ENCODE measurements around the gene THAP4.

THAP4 gene

DNA sequence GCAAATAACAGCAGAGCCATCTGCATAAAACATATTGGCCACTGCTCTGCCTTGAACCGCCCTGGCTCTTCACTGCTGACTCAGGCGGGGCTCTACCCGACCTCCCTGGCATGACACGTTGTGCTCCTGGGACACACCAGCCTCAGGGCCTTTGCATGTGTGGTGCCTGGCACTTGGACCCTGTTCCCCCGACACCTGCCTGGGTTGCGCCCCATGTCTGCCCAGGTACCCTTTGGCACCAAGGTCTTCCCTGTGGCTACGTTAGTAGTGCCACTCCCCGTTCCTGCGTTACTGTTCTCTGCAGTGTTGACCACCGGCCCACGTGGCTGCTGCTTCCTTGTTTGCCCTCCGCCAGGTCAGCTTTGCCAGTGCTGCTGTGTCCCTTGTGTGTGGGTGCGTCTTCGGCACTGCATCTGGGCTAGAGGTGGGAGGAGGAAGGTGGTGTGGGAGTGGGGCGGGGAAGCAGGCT, 20.9 kb upstream of the THAP4 start:
- Histone ChIP-seq H3K79me2 (ENCODE audit: insufficient read depth, low read length) (peaks cover 7% of the 10 kb centered on the region; the same call in 1 of the 2 replicates), H3K9ac (ENCODE audit: low read depth, low read length) (no peak overlapping the region), H4K20me1 (ENCODE audit: insufficient read depth, low read length) (peaks cover 21% of the 10 kb centered on the region), H3K36me3 (ENCODE audit: insufficient read depth, low read length) (peaks cover 89% of the 10 kb centered on the region), H3K27ac (ENCODE audit: low read length) (no peak overlapping the region), H3K4me3 (ENCODE audit: low read depth in 1 of 2, low read length in 2 of 2) (no peak overlapping the region), H3K4me1 (ENCODE audit: insufficient read depth, low read length) (no peaks in the 10 kb centered on the region), H2AFZ (ENCODE audit: low read depth, low read length) (no peak overlapping the region), H3K4me2 (ENCODE audit: insufficient read depth, low read length) (no peak overlapping the region), H3K27me3 (ENCODE audit: insufficient read depth, low read length, poor library complexity) (no peaks in the 10 kb centered on the region), H3K9me3 (ENCODE audit: insufficient read depth, low read length, severe bottlenecking) (no peaks in the 10 kb centered on the region)
- DNase-seq (no peak), ATAC-seq (ENCODE audit: insufficient read depth, low read depth) (no peak)
- TF ChIP-seq EZH2 (IDR thresholded peaks at IDR 0.05; ENCODE audit: borderline replicate concordance, low read depth, low read length, severe bottlenecking): no peak
- TF ChIP-seq, protein P1, sequence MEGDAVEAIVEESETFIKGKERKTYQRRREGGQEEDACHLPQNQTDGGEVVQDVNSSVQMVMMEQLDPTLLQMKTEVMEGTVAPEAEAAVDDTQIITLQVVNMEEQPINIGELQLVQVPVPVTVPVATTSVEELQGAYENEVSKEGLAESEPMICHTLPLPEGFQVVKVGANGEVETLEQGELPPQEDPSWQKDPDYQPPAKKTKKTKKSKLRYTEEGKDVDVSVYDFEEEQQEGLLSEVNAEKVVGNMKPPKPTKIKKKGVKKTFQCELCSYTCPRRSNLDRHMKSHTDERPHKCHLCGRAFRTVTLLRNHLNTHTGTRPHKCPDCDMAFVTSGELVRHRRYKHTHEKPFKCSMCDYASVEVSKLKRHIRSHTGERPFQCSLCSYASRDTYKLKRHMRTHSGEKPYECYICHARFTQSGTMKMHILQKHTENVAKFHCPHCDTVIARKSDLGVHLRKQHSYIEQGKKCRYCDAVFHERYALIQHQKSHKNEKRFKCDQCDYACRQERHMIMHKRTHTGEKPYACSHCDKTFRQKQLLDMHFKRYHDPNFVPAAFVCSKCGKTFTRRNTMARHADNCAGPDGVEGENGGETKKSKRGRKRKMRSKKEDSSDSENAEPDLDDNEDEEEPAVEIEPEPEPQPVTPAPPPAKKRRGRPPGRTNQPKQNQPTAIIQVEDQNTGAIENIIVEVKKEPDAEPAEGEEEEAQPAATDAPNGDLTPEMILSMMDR (IDR thresholded peaks at IDR 0.05; ENCODE audit: borderline replicate concordance, extremely low read depth, low read length, poor library complexity, severe bottlenecking): no peak

DNA sequence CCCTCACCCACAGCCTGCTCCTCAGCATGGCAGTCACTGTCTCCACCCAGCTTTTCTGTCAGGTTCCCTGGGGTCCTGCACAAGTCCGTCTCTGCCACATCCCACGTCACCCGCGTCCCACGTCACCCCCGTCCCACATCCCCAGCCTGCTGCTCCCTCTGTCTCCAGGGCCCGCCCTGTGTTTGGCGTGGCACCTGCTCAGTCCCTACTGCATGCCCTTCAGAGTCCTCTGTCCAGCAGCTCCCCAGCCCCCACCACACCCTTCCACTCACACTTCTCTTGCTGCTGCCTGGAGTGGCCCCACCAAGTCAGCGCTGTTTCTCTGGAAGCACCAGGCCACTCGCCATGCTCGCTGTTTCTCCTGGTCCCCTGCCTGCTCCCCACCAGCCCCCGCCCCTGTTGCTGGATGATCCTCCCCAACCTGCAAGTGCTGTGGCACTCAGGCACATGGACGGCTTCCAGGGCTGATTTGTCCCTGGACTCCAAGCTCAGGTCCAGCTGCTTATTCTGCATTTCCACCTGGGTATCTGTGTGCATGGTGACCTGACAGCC, 19.3 kb upstream of the THAP4 start:
- no peak for ATAC-seq (ENCODE audit: insufficient read depth, low read depth)
- Histone ChIP-seq H3K27me3 (ENCODE audit: insufficient read depth, low read length, poor library complexity) (no peaks in the 10 kb centered on the region), H4K20me1 (ENCODE audit: insufficient read depth, low read length) (peaks cover 35% of the 10 kb centered on the region), H3K9me3 (ENCODE audit: insufficient read depth, low read length, severe bottlenecking) (no peaks in the 10 kb centered on the region), H2AFZ (ENCODE audit: low read depth, low read length) (no peak overlapping the region), H3K79me2 (ENCODE audit: insufficient read depth, low read length) (peaks cover 22% of the 10 kb centered on the region), H3K4me3 (ENCODE audit: low read depth in 1 of 2, low read length in 2 of 2) (no peak overlapping the region), H3K36me3 (ENCODE audit: insufficient read depth, low read length) (peaks cover 95% of the 10 kb centered on the region), H3K27ac (ENCODE audit: low read length) (no peak overlapping the region), H3K4me2 (ENCODE audit: insufficient read depth, low read length) (no peak overlapping the region), H3K9ac (ENCODE audit: low read depth, low read length) (no peak overlapping the region), H3K4me1 (ENCODE audit: insufficient read depth, low read length) (no peaks in the 10 kb centered on the region)
- TF ChIP-seq EZH2 (IDR thresholded peaks at IDR 0.05; ENCODE audit: borderline replicate concordance, low read depth, low read length, severe bottlenecking): no peak
- TF ChIP-seq, protein P1 (IDR thresholded peaks at IDR 0.05; ENCODE audit: borderline replicate concordance, extremely low read depth, low read length, poor library complexity, severe bottlenecking): no peak
- no peak for DNase-seq

DNA sequence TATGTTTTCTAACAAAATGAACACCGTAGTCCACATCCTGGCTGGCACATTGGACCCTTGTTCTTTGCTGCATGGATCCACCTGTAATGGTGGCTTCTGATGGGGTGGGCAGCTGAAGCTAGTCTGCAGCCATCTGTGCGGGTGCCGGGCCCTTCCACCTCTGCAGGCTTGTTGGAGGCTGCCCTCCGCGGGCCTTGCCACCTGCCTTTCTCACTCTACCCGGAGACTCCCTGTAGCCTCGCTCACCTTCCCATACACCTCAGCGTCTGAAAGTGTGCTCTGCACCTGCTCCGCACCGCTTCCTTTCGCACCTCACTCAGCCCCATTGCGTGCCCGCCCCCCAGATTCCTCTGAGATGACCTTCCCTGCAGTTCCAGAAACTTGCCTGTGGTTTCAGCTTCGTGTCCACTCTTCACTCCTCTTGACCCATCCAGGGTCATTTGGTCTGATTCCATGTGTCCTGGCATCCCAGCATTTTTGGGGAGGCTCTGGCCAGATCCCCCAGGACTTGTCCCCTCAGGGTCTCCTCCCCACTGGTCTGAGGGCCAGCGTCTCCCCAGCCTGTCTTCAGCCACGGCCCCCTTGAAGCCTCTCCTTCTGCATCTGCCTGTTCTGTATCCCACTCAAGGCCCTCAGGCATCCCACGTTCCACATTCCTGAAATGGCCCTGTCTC, 18.7 kb upstream of the THAP4 start:
- no peak for ATAC-seq (ENCODE audit: insufficient read depth, low read depth)
- H3K36me3 ChIP-seq (ENCODE audit: insufficient read depth, low read length): peaks cover 95% of the 10 kb centered on the region
- H3K4me3 ChIP-seq (ENCODE audit: low read depth in 1 of 2, low read length in 2 of 2): no peak overlapping the region

DNA sequence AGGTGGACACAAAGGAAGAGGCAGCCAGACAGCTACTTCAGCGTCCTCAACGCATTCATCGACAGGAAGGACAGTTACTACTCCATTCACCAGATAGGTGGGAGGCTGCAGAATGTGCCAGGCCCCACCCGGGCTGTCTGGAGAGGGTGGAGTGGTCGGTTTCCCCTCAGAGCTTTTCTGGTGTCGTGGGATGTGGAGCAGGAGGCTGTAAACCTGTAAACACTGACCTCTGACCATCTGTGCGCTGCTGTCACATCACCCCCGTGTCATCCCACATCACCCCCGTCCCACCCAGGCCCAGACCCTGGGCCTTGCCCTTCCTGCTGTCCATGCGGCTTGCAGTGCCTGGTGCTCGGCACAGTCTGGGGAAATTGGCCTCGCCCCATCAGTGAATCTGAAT, 17.6 kb upstream of the THAP4 start:
- no peaks in the 10 kb centered on the region for H3K4me1 ChIP-seq (ENCODE audit: insufficient read depth, low read length)
- no peaks in the 10 kb centered on the region for H3K9me3 ChIP-seq (ENCODE audit: insufficient read depth, low read length, severe bottlenecking)
- TF ChIP-seq, protein P1 (IDR thresholded peaks at IDR 0.05; ENCODE audit: borderline replicate concordance, extremely low read depth, low read length, poor library complexity, severe bottlenecking): no peak
- no peak overlapping the region for H2AFZ ChIP-seq (ENCODE audit: low read depth, low read length)
- peaks cover 48% of the 10 kb centered on the region for H4K20me1 ChIP-seq (ENCODE audit: insufficient read depth, low read length)
- H3K27me3 ChIP-seq (ENCODE audit: insufficient read depth, low read length, poor library complexity): no peaks in the 10 kb centered on the region
- H3K4me2 ChIP-seq (ENCODE audit: insufficient read depth, low read length): no peak overlapping the region
- DNase-seq: no peak
- no peak for ATAC-seq (ENCODE audit: insufficient read depth, low read depth)
- no peak overlapping the region for H3K9ac ChIP-seq (ENCODE audit: low read depth, low read length)
- H3K79me2 ChIP-seq (ENCODE audit: insufficient read depth, low read length): peaks cover 38% of the 10 kb centered on the region
- no peak overlapping the region for H3K27ac ChIP-seq (ENCODE audit: low read length)
- H3K4me3 ChIP-seq (ENCODE audit: low read depth in 1 of 2, low read length in 2 of 2): no peak overlapping the region
- peaks cover 90% of the 10 kb centered on the region for H3K36me3 ChIP-seq (ENCODE audit: insufficient read depth, low read length)

More for the DNA sequence above, 18.7 kb upstream of the THAP4 start:
- H3K4me2 ChIP-seq (ENCODE audit: insufficient read depth, low read length): no peak overlapping the region
- H3K9ac ChIP-seq (ENCODE audit: low read depth, low read length): no peak overlapping the region
- no peaks in the 10 kb centered on the region for H3K27me3 ChIP-seq (ENCODE audit: insufficient read depth, low read length, poor library complexity)
- no peaks in the 10 kb centered on the region for H3K9me3 ChIP-seq (ENCODE audit: insufficient read depth, low read length, severe bottlenecking)
- H3K27ac ChIP-seq (ENCODE audit: low read length): no peak overlapping the region
- TF ChIP-seq EZH2 (IDR thresholded peaks at IDR 0.05; ENCODE audit: borderline replicate concordance, low read depth, low read length, severe bottlenecking): no peak
- H3K79me2 ChIP-seq (ENCODE audit: insufficient read depth, low read length): peaks cover 28% of the 10 kb centered on the region
- DNase-seq: no peak
- no peaks in the 10 kb centered on the region for H3K4me1 ChIP-seq (ENCODE audit: insufficient read depth, low read length)
- no peak overlapping the region for H2AFZ ChIP-seq (ENCODE audit: low read depth, low read length)
- peaks cover 39% of the 10 kb centered on the region for H4K20me1 ChIP-seq (ENCODE audit: insufficient read depth, low read length)

Measured in DND-41 (cell line).